GM19035 (cell line): ENCODE results near the gene SIRT2.
A peak's percentile ranks its signal among the peaks of the same experiment; 100 is the strongest.
"Not testable (repeated sequence)": the region's sequence is repeated elsewhere in the genome, so short reads cannot be mapped to it uniquely, and the experiment has no call there.

Source experiments
- ATAC-seq: cut with Tn5 transposase; IDR thresholded peaks from one replicate; pipeline ENCODE4 v1.9.1; 2021; ENCODE audit not compliant: unreplicated experiment

SIRT2 gene

GRCh38 chr19:38869160-38869835, 30.1 kb downstream of the SIRT2 start:
- no peak for ATAC-seq

GRCh38 chr19:38868551-38868950, 30.9 kb downstream of the SIRT2 start:
- ATAC-seq = no peak

- ATAC-seq = no peak
Observed at GRCh38 chr19:38867171-38867780, 32.1 kb downstream of the SIRT2 start.

- no peak for ATAC-seq
Observed at GRCh38 chr19:38862321-38863059, 36.9 kb downstream of the SIRT2 start.

- ATAC-seq = no peak
Observed at GRCh38 chr19:38861368-38861767, 38.0 kb downstream of the SIRT2 start.

GRCh38 chr19:38859631-38860204, 39.7 kb downstream of the SIRT2 start:
- not testable (repeated sequence) for ATAC-seq

GRCh38 chr19:38856813-38857212, 42.6 kb downstream of the SIRT2 start:
- no peak for ATAC-seq

GRCh38 chr19:38855751-38856150, 43.7 kb downstream of the SIRT2 start:
- not testable (repeated sequence) for ATAC-seq

GRCh38 chr19:38854961-38855360, 44.5 kb downstream of the SIRT2 start:
- ATAC-seq = not testable (repeated sequence)

- no peak for ATAC-seq
Observed at GRCh38 chr19:38853214-38853613, 46.2 kb downstream of the SIRT2 start.

GRCh38 chr19:38852231-38853044, 47.0 kb downstream of the SIRT2 start:
- ATAC-seq = no peak

- peak; percentile 17 for ATAC-seq
Observed at GRCh38 chr19:38851622-38852230, 47.7 kb downstream of the SIRT2 start.

GRCh38 chr19:38850976-38851621, 48.3 kb downstream of the SIRT2 start:
- no peak for ATAC-seq

GRCh38 chr19:38850436-38850975, 48.9 kb downstream of the SIRT2 start:
- peak; percentile 58 for ATAC-seq

- peak; percentile 58 for ATAC-seq
Observed at GRCh38 chr19:38849860-38850435, 49.5 kb downstream of the SIRT2 start, which contains the start of gene HNRNPL. Gene HNRNPL, minus strand, starts transcription at chr19:38849986. Its CDS starts 20 bp downstream, at chr19:38849966.

GRCh38 chr19:38849147-38849859, 50.1 kb downstream of the SIRT2 start:
- ATAC-seq = peak; percentile 25

- no peak for ATAC-seq
Observed at GRCh38 chr19:38848299-38849146, 50.9 kb downstream of the SIRT2 start.

- no peak for ATAC-seq
Observed at GRCh38 chr19:38846097-38846496, 53.3 kb downstream of the SIRT2 start.
